Measurements from ENCODE around the gene DNAI1.

Gene DNAI1

DNA sequence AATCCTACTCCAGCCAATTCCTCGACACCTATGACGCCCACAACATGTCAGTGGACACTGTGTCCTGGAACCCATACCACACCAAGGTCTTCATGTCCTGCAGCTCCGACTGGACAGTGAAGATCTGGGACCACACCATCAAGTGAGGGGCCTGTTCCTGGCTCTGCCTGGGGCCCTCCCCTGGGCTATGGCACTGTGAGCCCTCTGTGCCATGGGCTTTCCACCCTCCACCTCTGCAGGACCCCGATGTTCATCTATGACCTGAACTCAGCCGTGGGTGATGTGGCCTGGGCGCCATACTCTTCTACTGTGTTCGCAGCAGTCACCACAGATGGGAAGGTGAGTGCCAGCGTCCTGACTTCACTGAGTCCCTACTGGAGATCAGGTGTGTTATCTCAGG is 55.8 kb downstream of the DNAI1 start:
- no peak overlapping the region for H3K4me3 ChIP-seq (ENCODE audit: control insufficient read depth, low read depth, low read length)
- DNase-seq (ENCODE audit: low read depth) = no peak
- TF ChIP-seq, protein P1, sequence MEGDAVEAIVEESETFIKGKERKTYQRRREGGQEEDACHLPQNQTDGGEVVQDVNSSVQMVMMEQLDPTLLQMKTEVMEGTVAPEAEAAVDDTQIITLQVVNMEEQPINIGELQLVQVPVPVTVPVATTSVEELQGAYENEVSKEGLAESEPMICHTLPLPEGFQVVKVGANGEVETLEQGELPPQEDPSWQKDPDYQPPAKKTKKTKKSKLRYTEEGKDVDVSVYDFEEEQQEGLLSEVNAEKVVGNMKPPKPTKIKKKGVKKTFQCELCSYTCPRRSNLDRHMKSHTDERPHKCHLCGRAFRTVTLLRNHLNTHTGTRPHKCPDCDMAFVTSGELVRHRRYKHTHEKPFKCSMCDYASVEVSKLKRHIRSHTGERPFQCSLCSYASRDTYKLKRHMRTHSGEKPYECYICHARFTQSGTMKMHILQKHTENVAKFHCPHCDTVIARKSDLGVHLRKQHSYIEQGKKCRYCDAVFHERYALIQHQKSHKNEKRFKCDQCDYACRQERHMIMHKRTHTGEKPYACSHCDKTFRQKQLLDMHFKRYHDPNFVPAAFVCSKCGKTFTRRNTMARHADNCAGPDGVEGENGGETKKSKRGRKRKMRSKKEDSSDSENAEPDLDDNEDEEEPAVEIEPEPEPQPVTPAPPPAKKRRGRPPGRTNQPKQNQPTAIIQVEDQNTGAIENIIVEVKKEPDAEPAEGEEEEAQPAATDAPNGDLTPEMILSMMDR (conservative IDR thresholded peaks at IDR 0.05; ENCODE audit: control insufficient read depth, insufficient read depth, low read depth, low read length) = no peak

DNA sequence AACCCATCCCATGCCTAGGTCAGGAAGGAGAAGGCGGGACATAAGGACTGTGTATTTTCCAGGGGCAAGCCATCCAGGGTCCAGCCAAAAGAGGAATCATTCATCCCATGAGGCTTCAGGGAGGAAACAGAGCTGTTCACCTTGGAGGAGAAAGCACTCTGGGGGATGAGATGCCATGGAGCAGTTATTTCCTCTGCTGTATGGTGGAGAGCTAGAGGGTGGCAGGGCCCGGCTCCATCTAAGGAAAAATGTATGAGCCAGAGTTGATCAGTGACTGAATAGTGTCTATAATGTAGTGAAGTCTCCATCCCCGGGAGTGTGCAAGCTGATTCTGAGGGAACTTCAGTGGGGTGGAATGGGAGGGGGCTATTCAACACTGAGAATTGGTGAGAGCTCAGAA is 56.2 kb downstream of the DNAI1 start:
- TF ChIP-seq, protein P1 (conservative IDR thresholded peaks at IDR 0.05; ENCODE audit: control insufficient read depth, insufficient read depth, low read depth, low read length) = no peak
- no peak overlapping the region for H3K4me3 ChIP-seq (ENCODE audit: control insufficient read depth, low read depth, low read length)

DNA sequence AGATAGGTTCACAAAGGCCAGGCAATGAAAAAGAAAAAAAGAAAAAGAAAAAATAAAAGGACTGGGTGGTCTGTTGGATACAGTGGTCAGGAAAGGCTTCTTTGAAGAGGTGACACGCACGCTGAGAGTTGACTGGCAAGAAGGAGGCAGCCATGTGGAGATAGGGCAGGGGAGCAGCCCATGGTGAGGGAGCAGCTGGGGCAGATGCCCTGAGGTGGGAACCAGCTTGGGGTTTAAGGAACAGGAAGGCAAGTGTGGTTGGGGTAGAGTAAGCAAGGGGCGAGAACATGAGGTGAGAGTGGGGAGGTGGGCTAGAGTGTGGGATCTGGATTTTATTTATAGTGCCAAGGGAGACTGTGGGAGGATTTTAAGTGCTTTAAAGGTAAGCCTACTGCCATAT is 57.4 kb downstream of the DNAI1 start:
- no peak for DNase-seq (ENCODE audit: low read depth)
- TF ChIP-seq, protein P1 (conservative IDR thresholded peaks at IDR 0.05; ENCODE audit: control insufficient read depth, insufficient read depth, low read depth, low read length) = no peak
- no peak overlapping the region for H3K4me3 ChIP-seq (ENCODE audit: control insufficient read depth, low read depth, low read length)

More for the DNA sequence above, 56.2 kb downstream of the DNAI1 start:
- DNase-seq (ENCODE audit: low read depth) = no peak

DNA sequence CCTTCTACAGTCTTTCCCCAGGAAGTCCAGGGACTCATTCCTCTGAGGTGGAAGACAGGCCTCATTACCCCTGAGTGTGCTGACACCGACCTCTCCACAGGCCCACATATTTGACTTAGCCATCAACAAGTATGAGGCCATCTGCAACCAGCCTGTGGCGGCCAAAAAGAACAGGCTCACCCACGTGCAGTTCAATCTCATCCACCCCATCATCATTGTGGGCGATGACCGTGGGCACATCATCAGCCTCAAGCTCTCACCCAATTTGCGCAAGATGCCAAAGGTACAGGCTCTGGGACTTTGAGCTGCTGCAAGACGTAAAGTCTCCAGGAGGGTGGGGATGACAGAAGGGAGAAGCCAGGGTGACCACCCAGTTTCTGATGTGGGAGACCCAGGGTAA is 58.6 kb downstream of the DNAI1 start:
- H3K4me3 ChIP-seq (ENCODE audit: control insufficient read depth, low read depth, low read length) = no peak overlapping the region
- no peak for DNase-seq (ENCODE audit: low read depth)
- TF ChIP-seq, protein P1 (conservative IDR thresholded peaks at IDR 0.05; ENCODE audit: control insufficient read depth, insufficient read depth, low read depth, low read length) = no peak

DNA sequence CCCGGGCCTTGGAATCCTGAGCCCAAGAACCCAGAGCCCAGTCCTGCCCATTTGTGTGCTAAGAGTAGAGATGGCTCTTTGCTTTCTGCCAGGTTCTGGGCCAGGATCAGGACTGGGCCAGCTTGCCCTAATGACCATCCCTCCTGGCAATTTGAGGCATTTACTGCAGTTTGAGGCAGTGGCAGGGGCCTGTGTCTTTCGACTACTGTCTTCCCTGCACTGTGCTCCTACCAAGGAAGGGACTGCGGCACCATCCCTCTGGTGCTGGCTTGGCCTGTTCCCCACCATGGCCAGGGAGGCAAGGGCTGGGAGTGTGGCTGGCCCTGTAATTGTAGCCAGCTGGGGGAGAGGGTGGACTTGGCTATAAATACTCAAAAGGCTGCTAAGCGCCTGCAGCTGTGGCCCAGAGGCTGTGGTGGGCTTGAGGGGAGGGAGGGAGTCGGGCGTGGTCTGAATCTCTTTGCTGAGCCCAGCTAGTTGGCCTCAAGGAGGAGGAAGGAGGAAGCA is 59.6 kb downstream of the DNAI1 start:
- TF ChIP-seq, protein P1 (conservative IDR thresholded peaks at IDR 0.05; ENCODE audit: control insufficient read depth, insufficient read depth, low read depth, low read length) = no peak
- no peak for DNase-seq (ENCODE audit: low read depth)
- no peak overlapping the region for H3K4me3 ChIP-seq (ENCODE audit: control insufficient read depth, low read depth, low read length)

DNA sequence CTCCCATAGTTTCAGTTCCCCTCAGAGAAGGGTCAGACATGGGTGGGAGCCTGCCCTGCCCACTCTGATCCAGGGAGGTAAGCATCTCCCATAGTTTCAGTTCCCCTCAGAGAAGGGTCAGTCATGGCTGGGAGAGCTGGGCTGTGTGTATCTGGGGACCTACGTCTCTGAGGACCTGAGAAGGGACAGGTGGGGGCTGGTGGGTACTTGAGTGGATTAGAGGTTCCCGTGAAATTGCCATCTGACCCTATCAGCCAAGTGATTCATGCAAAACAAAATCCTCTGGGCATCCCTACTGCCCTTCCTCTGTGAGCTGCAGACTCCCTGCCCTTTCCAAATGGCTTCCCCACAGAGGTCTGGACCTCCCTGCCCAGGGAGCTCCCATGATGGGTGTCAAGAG is 60.3 kb downstream of the DNAI1 start:
- H3K4me3 ChIP-seq (ENCODE audit: control insufficient read depth, low read depth, low read length) = no peak overlapping the region
- DNase-seq (ENCODE audit: low read depth) = no peak
- TF ChIP-seq, protein P1 (conservative IDR thresholded peaks at IDR 0.05; ENCODE audit: control insufficient read depth, insufficient read depth, low read depth, low read length) = no peak

Measured in fibroblast of mammary gland (primary cell).